GF-D8 (cell line): ENCODE data around the gene UBE2L6.

Experiments
- DNase-seq: peaks from one replicate; lab custom pipeline; 2025; lab: John Stamatoyannopoulos, UW

The UBE2L6 gene

GRCh38 chr11:57567515-57568329, at the start of gene UBE2L6:
Gene UBE2L6 (minus strand): TSS chr11:57567672. CDS start chr11:57567611, 61 bp downstream.
- no peak for DNase-seq

- DNase-seq: no peak
Measured at GRCh38 chr11:57616595-57616994, 49.1 kb upstream of the UBE2L6 start.

DNA sequence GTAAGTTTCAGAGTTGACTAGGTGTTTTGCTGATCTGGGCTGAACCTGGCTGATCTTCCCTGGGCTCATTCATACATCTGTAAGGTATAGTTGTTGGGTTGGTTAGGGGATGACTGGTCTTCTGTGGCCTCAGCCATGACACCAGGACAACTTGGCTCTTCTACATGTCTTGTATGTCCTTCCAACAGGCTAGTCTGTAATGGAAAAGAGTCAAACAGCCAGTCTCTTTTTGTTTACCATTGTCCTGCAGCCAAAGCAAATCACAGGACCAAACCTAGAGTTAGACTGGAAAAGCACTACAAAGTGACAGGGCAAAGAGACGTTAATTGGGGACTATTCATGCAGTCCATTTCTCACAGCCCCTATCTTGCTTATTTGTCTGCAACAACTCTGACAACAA, 47.8 kb upstream of the UBE2L6 start:
- DNase-seq: no peak

GRCh38 chr11:57614234-57614772, 46.8 kb upstream of the UBE2L6 start:
- no peak for DNase-seq

DNA sequence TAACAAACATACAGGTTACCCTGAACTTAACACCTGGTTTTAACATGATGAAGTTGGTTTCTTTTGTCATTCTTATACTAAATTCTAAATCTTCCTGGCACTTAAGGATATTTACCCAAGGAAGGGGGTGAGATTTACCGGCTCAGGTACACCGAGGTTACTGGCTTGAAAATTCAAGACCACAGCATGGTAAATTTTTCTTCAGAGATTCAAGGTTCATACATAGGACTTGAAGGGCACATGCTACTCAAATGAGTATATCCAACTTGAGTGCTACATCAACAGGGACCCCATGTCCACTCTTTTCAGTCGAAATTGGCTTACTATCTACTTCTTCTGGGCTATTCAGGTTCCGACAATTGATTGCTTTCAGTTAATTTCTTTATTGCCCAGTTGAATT, 42.7 kb upstream of the UBE2L6 start:
- DNase-seq: no peak

DNA sequence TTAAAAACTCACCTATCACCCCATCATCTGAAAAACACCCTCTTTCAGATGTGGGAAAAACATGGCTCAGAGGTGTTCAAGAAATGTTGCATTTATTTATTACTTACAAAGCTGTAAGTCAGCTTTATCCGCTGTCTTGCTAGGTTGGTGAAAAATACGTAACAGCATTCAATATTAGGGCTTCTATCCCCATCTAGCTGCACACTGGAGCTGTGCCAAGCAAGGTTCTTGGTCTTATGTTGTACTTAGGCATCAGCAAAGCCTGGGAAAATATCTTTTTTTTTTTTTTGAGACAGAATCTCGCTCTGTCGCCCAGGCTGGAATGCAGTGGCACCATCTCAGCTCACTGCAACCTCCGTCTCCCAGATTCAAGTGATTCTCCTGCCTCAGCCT, 37.6 kb upstream of the UBE2L6 start:
- DNase-seq: no peak

GRCh38 chr11:57604296-57605027, 37.0 kb upstream of the UBE2L6 start:
- no peak for DNase-seq

DNA sequence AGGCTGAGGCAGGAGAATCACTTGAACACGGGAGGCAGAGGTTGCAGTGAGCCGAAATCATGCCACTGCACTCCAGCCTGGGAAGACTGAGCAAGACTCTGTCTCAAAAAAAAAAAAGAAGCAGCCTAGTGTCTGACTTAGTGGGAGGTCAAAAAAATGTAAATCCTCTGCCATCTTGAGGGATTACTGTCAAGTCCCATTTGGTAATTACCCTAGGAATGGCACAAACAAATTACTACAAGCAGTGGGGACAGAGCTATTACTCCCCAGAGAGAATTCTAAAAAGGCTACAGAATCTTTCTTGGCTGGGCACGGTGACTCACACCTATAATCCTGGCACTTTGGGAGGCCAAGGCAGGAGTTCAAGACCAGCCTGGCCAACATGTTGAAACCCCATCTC, 33.8 kb upstream of the UBE2L6 start:
- no peak for DNase-seq

- no peak for DNase-seq
Measured at GRCh38 chr11:57599381-57599780, 31.9 kb upstream of the UBE2L6 start.

- no peak for DNase-seq
Measured at GRCh38 chr11:57598831-57599155, 31.3 kb upstream of the UBE2L6 start.

- no peak for DNase-seq
Measured at GRCh38 chr11:57597916-57598830, 30.7 kb upstream of the UBE2L6 start.

- no peak for DNase-seq
Measured at GRCh38 chr11:57597461-57597915, 30.0 kb upstream of the UBE2L6 start, which contains the start of gene SERPING1. Gene SERPING1 (plus strand): TSS chr11:57597685. CDS start chr11:57598271, 586 bp downstream.

GRCh38 chr11:57596266-57596885, 28.9 kb upstream of the UBE2L6 start:
- no peak for DNase-seq

DNA sequence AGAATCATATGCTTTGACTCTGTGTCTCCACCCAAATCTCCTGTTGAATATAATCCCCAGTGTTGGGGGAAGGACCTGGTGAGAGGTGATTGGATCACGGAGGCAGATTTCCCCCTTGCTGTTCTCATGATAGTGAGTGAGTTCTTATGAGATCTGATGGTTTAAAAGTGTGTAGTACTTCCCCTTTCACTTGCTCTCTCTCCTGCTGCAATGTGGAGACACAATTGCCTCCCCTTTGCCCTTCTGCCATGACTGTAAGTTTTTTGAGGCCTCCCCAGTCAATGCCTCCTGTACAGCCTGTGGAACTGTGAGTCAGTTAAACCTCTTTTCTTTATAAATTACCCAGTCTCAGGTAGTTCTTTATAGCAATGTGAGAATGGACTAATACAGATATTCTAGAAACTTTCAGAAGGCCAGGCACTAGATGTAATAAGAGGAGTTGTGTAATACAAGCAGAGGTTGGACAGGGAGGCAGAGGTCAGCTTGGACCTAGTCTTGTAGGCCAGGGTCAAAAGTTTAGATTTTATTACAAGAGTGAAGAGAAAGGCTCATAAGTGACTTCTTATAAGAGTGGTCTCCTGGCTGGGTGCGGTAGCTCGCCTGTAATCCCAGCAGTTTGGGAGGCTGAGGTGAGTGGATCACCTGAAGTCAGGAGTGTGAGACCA, 20.7 kb upstream of the UBE2L6 start:
- DNase-seq: no peak

DNA sequence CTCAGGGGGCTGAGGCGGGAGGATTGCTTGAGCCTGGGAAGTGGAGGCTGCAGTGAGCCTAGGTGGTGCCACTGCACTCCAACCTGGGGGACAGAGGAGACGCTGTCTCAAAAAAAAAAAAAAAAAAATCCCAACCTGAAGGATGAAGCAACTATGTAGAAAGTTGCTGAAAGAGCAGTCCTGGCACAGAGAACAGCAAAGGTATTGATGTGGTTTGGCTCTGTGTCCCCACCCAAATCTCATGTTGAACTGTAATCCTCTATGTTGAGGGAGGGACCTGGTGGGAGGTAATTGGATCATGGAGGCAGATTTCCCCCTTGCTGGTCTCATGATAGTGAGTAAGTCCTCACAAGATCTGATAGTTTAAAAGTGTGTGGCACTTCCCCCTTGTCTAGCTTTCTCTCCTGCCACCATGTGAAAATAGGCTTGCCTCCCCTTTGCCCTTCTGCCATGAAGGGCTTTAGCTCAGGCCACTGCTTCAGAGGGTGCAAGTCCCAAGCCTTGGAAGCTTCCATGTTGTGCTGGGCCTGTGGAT, 19.3 kb upstream of the UBE2L6 start:
- no peak for DNase-seq

DNA sequence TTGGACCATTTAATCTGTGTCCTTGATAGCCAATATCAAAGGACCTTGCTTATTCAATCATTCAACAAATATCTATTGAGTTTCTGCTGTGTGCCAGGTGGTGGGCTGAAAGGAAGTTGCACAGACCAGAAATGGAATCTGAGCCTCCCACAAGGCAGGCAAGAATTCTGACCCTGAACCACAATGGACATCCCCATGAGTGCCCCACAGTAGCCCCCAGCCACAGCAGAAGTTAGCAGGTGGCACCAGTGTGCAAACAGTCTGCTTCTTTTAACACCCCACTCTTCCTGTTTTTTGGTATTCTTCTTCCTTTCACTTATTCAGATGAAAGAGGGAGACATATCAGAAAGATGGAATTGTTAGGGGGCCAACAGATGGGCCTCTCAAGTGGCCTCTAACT, 17.8 kb upstream of the UBE2L6 start:
- DNase-seq: no peak

DNA sequence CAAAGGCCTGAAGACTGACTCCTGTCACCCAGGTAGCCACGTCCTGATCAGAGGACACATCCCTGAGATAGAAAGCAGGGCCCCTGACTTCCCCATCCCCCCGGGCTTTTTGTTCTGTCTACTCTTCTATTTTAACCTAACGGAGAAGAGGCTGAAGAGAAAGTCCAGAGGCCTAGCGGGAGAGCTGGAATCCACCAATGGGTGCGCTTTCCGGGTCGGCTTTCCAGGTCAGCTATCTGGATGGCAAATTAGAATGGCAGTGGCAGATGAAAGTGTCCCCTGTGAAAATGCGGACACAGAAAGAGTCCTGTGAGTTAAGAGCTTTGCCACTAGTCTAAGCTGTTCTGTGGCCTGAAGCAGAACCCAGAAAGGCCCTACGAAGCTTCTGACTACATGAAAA, 16.9 kb upstream of the UBE2L6 start:
- DNase-seq: no peak

DNA sequence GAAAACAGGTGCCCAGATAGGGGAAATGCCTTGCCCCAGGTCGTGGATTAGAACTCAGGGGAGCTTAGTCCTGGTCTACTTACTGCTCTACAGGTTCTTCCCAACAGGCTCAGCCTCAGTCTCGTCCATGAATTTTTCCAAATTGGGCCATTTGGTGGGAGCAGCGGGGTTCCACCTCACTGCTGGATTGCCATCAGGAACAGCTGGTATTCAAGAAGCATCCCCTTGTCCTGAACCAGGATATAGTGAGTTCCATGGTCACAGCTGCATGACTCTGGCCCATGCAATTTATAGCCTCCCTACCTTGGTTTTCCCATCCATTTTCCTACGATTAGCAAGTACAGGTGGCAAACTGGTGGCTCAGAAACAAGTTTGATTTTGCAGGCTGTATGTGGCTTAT, 6.6 kb upstream of the UBE2L6 start:
- DNase-seq: no peak

- peak; percentile 10 for DNase-seq
Measured at GRCh38 chr11:57571606-57572005, 4.1 kb upstream of the UBE2L6 start.

DNA sequence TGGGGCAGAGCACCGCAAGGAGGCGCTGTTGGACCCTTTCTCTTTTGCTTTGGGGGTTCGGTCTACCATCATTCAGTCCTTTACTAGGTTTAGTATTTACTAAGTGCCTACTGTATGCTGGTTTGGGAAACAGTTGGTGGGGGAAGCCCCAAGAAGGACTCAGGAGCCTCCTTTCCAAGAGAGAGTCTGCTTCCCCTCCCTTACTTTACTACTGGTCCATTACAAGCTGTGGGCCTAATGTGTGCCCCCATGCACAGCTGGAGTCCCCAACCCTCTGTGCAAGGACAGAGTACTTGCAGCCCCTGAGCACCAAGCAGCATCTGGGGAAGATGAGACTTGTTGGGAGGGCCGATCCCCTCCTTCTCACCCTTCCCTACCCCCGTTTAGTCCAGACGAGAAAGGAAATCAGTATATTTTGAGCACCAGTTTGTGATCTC, 876 bp upstream of the UBE2L6 start:
- no peak for DNase-seq
